GM19468 (cell line): Measurements from ENCODE around the gene PIPOX.

ENCODE experiments used
- ATAC-seq: cut with Tn5 transposase; IDR thresholded peaks from one replicate; pipeline ENCODE4 v1.9.1; 2021; ENCODE audit warnings: mild to moderate bottlenecking, moderate library complexity, moderate number of reproducible peaks; ENCODE audit not compliant: unreplicated experiment; ENCODE audit errors: extremely low read depth

Gene PIPOX

DNA sequence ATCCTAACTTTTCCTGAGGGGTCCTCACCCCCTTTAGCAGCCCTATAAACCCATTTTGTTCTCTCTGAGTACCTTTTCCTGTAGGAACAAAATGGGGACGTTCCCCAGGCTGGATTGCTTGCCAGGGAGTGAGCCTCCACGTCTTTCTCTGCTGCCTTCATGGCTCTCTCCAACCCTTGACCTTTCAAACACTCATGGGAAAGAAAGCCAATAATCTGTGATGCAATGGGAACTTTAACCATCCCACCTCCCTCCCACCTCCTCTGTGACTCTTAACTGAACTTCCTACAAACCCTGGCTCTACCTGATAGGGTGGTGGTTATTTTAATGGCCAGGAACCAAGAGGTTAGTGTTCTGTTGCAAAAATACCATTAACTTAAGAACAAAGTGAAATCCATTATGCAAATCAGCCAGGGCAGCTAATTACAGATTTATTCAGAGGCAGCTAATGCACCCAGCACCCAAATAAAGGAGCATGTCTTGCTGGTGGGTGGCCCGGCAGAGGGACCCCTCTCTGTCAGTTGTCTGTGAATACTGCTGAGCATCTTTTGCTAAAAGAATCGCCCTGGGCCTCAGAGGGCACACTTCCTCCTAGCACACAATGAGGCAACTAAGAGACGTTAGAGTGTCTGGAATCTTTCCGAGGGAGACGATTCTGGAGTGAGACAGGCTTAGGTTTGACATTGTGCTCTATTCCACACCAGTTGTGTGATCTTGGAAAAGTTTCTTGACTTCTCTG is 3.0 kb downstream of the PIPOX start:
- no peak for ATAC-seq

- ATAC-seq: no peak
Observed at GRCh38 chr17:29046473-29046839, 3.5 kb downstream of the PIPOX start.

DNA sequence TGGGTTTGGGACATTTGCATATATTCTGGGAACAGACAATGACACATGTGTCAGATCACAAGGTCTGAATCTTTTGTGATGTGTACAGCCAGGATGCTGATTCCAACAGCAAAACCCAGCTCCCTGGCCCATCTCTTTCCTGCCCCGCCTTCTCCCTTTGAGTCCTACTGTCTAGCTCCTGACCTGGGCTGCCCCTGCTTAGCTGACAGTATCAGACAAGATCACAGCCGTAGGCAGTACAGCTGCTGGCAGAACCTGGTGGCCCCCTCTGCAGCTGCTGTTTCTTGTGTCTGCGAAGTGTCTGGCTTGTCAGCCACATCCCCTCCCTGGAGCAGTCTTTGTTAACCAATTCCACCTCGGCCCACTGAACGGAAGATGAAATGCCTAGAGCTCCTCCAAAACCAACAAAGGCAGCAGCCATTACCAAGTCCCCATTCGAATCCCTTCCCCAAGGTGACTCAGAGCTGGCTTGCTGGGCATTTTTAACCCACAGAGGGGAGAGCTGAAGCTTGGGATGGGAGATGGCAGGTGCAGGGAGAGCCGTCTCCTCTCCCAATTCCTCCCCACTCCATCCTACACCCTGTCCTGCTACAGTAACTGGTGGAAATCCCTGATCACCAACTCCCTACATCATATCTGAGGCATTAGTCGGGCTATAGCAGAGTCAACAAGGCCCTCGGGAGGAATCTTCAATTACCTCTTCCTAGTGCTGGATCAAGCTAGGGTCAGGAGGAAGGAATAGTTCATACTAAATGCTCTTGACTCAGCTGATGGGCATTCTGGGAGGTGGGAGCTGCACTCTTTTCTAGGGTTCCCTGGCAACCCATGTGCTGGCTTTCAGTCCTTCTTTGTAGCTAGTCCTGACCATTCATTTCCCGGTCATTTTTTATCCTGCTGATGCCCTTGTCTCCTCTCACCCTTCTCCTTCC is 5.8 kb downstream of the PIPOX start:
- ATAC-seq: no peak

DNA sequence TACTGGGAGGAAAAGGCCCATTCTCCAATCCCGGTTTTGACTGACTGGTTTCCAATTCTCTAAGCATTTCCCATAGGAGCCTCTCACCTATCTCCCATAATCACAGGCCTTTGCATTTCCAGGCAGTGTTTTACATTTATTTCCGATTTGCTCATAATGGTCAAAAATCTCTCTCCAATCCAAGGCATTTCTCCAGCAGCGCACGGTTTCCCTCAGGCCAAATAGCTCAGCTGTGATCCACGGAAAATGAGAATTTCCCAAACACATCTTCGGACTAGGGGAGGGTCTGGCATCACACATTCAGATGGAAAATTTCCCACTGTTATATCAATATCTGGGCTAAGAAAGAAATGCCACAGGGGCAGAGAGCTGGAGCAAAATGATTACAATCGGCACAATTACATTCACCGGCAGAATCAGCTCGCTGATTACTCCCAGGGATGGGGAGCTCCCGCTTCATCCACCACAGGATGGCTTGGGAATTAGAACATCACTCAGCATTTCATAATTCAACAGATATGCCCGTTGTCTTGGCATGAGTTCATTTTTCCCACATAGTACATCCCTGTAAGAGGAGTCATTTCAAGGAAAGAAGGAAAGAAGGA is 6.7 kb downstream of the PIPOX start:
- ATAC-seq: no peak

- ATAC-seq: no peak
Observed at GRCh38 chr17:29050176-29050575, 7.2 kb downstream of the PIPOX start.

DNA sequence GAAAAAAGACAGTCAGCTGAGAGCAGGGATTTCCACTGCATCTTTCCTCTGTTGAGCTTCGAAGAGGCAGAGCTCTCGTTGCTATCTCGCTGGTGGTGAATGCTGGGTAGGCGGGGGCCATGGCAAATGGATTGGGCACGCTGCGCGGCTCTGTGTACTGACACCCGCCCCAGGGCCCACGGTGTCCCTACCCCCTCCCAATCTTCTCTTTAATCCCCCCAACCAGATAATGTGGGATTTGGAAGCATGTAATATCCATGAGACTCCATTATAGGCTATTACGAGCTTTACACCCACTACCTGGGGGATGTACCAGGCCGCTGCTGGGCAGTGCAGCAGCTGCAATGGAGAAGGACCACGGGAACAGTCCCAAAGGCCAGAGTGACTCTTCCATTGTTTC is 8.3 kb downstream of the PIPOX start:
- ATAC-seq: no peak

DNA sequence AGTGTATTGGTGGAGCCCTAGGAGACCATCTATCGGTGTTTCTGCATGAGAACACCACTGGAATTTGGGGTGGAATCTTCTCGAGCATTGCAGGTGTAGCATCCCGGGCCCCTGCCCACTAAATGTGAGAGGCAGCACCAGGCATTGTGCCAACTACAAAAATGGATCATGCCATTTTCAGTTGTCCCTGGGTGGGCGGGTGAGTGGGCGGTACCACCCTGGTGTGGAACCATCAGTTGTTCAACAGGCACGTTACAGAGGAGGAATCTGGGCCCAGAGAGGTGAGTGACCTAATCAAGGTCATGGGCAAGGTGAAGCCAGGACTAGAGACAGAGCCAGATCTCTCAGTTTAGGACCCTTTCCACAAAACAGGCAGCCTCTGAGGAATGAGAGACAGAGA is 8.8 kb downstream of the PIPOX start:
- ATAC-seq: no peak

GRCh38 chr17:29054835-29055234 is 11.9 kb downstream of the PIPOX start:
- ATAC-seq: no peak

DNA sequence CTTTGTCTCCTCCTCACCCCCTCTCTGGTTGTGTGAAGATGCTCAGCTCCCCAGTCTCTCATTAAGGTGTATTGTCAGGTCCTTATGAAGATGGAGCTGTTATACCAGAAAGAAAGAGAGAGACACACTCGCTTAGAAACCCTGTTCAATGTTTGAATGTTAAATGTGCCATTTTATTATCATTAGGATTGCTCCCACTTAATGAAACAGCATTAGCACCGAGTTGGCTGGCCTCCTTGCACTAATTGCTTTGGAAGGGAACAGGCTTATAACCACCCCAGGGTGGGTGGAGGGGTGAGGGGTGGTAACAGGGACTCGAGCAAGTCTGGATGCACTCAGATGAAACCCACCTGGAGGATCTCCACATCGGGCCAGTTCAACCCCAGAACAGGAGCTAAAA is 14.4 kb downstream of the PIPOX start:
- no peak for ATAC-seq

- no peak for ATAC-seq
Observed at GRCh38 chr17:29058391-29058790, 15.4 kb downstream of the PIPOX start.

GRCh38 chr17:29059281-29059680 is 16.3 kb downstream of the PIPOX start:
- ATAC-seq: no peak

GRCh38 chr17:29060475-29060874 is 17.5 kb downstream of the PIPOX start:
- no peak for ATAC-seq

DNA sequence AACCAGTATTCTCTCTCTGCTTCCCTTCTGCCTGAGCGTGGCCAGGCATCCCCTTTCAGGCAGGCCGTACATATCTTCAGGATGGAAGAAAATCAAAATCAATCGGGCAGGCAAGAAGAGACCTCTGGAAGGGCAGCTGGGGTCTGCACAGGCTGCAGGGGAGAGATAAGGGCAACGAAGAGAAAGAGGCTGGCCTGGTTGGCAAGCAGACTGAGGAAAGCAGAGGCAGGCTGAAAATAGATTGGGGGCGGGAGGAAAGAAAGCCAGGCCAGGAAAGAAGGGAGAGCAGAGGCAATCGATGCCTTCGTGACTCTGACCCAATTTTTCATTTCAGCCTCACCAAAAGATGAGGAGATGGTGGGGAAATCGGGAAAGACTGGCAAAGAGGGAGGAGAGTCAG is 18.1 kb downstream of the PIPOX start:
- no peak for ATAC-seq

- no peak for ATAC-seq
Observed at GRCh38 chr17:29062215-29062614, 19.3 kb downstream of the PIPOX start.

- ATAC-seq: no peak
Observed at GRCh38 chr17:29063992-29064391, 21.1 kb downstream of the PIPOX start.

DNA sequence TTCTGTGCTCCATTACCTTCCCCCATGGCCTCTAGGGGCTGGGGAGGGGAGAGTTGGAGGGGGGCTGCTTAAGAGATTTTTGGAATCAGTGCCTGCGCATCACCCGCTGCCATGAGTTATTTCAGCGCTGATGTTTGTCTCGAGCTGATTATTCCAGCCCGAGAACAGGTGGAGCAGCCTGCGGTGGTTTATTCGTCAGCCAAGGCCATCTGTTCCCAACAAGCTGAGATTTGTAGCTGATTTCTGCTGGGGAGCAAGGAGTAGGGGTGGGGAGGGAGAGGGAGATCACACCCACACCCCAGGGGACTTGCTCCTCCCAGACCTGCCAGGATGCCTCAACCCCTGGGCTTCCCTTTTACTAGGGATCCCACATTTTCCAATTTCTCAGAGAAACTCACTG is 23.1 kb downstream of the PIPOX start:
- ATAC-seq: no peak

DNA sequence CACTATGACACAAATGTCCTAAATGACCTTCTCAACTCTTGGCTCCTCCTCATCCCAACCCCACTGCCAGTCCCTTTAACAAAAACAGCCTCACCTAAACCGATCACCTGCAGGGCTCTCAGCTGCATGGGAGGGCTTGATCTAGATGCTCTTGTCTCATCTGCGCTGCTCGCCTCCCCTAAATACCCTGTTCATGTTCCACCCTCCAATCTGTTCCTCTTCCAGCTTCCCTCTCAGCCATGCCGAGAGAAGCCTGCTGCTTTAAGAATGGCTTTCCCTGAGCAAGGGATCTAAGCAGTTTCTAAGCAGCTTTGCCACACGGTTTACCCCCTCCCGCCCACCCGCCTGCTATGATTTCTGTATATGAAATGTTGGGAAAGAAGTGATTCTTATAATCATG is 23.7 kb downstream of the PIPOX start:
- no peak for ATAC-seq

DNA sequence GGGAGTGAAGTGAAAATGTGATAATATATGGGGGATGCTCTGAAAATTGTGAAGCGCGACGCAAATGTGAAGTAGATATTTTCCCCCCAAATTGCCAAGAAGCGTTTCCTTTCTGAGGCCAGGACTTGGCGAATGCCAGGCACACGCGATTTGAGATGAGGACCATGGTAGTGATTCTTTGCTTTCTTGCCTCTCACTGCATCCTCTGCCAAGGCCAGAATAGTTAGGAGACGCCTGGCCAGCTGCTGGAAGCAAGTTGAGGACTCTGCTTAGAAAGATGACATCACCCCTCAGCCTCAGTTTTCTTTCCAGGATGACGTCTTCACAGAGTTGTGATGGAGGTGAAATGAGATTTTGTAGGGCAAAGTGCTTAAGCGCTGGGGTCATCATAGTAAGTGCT is 25.9 kb downstream of the PIPOX start:
- no peak for ATAC-seq

GRCh38 chr17:29069526-29070041 is 26.6 kb downstream of the PIPOX start:
- ATAC-seq: no peak

DNA sequence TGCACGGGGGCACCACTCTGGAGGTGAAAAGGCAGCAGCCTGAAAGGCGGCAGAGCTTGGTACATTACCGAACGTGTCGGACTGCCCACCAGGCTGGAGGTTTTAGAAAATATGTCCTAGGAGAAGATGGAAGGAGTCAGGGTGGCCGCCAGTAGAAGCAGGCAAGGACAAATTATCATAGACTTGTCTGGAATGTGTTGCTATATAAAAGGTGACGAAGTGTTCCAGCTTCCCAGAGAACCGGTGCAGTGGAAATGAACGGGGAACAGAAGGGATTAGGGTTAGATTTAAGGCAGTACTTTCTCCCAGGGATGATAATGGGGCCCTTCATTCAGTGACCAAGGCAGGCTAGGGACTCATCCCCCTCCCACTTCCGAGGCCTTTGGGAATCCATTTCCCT is 27.4 kb downstream of the PIPOX start:
- no peak for ATAC-seq

- ATAC-seq: no peak
Observed at GRCh38 chr17:29070781-29071180, 27.8 kb downstream of the PIPOX start.
